Measurements from ENCODE around the gene CCDC142. TPM values are rescaled to one million over a fixed set of nuclear protein-coding genes. Genes with fewer than 3 reads are reported as not detected.
"Not testable (repeated sequence)": the region's sequence is repeated elsewhere in the genome, so short reads cannot be mapped to it uniquely, and the experiment has no call there.

The CCDC142 gene
- total RNA-seq, 1 donor from 2014 or later, result 9.5 TPM

GRCh38 chr2:74472086-74472944, 10.5 kb downstream of the CCDC142 start, which contains the start of gene MRPL53:
Gene MRPL53 (minus strand): TSS chr2:74472680. CDS start chr2:74472660, 20 bp downstream.
- H3K36me3 ChIP-seq (ENCODE audit: control insufficient read depth, insufficient read depth, low read length), result peaks cover 1% of the 10 kb centered on the region
- no peaks in the 10 kb centered on the region for H3K27me3 ChIP-seq (ENCODE audit: control insufficient read depth, insufficient read depth, low read length)
- peak; percentile 56 for DNase-seq (ENCODE audit: low read depth)
- TF ChIP-seq CTCF (IDR thresholded peaks at IDR 0.05; ENCODE audit: insufficient read depth, low read length, poor library complexity, severe bottlenecking), result no peak
- peak within 1 kb of the TSS; percentile 76 for H3K4me3 ChIP-seq (ENCODE audit: low read depth, low read length)

- no peak for DNase-seq (ENCODE audit: low read depth)
- TF ChIP-seq CTCF (IDR thresholded peaks at IDR 0.05; ENCODE audit: insufficient read depth, low read length, poor library complexity, severe bottlenecking), result no peak
- H3K36me3 ChIP-seq (ENCODE audit: control insufficient read depth, insufficient read depth, low read length), result peaks cover 1% of the 10 kb centered on the region
- H3K27me3 ChIP-seq (ENCODE audit: control insufficient read depth, insufficient read depth, low read length), result no peaks in the 10 kb centered on the region
- H3K4me3 ChIP-seq (ENCODE audit: low read depth, low read length), result peak overlapping the region; percentile 76
Observed at GRCh38 chr2:74471332-74472065, 11.3 kb downstream of the CCDC142 start.

GRCh38 chr2:74470742-74471141, 12.1 kb downstream of the CCDC142 start:
- H3K36me3 ChIP-seq (ENCODE audit: control insufficient read depth, insufficient read depth, low read length); H3K27me3 ChIP-seq (ENCODE audit: control insufficient read depth, insufficient read depth, low read length); H3K4me3 ChIP-seq (ENCODE audit: low read depth, low read length); DNase-seq (ENCODE audit: low read depth): not testable (repeated sequence)

GRCh38 chr2:74464406-74464805, 18.4 kb downstream of the CCDC142 start:
- TF ChIP-seq CTCF (IDR thresholded peaks at IDR 0.05; ENCODE audit: insufficient read depth, low read length, poor library complexity, severe bottlenecking), result no peak
- no peaks in the 10 kb centered on the region for H3K27me3 ChIP-seq (ENCODE audit: control insufficient read depth, insufficient read depth, low read length)
- H3K4me3 ChIP-seq (ENCODE audit: low read depth, low read length), result peak overlapping the region; percentile 79
- no peak for DNase-seq (ENCODE audit: low read depth)
- no peaks in the 10 kb centered on the region for H3K36me3 ChIP-seq (ENCODE audit: control insufficient read depth, insufficient read depth, low read length)

- no peaks in the 10 kb centered on the region for H3K36me3 ChIP-seq (ENCODE audit: control insufficient read depth, insufficient read depth, low read length)
- no peak for TF ChIP-seq CTCF (IDR thresholded peaks at IDR 0.05; ENCODE audit: insufficient read depth, low read length, poor library complexity, severe bottlenecking)
- H3K27me3 ChIP-seq (ENCODE audit: control insufficient read depth, insufficient read depth, low read length), result no peaks in the 10 kb centered on the region
Observed at GRCh38 chr2:74462786-74463105, 20.1 kb downstream of the CCDC142 start.

GRCh38 chr2:74462054-74462785, 20.6 kb downstream of the CCDC142 start:
- H3K36me3 ChIP-seq (ENCODE audit: control insufficient read depth, insufficient read depth, low read length), result no peaks in the 10 kb centered on the region
- DNase-seq (ENCODE audit: low read depth), result no peak
- no peak overlapping the region for H3K4me3 ChIP-seq (ENCODE audit: low read depth, low read length)
- no peak for TF ChIP-seq CTCF (IDR thresholded peaks at IDR 0.05; ENCODE audit: insufficient read depth, low read length, poor library complexity, severe bottlenecking)
- H3K27me3 ChIP-seq (ENCODE audit: control insufficient read depth, insufficient read depth, low read length), result no peaks in the 10 kb centered on the region

More at GRCh38 chr2:74462786-74463105, 20.1 kb downstream of the CCDC142 start:
- no peak for DNase-seq (ENCODE audit: low read depth)
- no peak overlapping the region for H3K4me3 ChIP-seq (ENCODE audit: low read depth, low read length)

Data from kidney epithelial cell (primary cell).